Islet of Langerhans (tissue), 1 donor: ENCODE measurements around the gene FOXK2.
"Not testable (repeated sequence)": the region's sequence is repeated elsewhere in the genome, so short reads cannot be mapped to it uniquely, and the experiment has no call there.

Experiments used
- FAIRE-seq: peaks from one replicate; lab custom pipeline; 2011; peaks lifted over from hg19 to GRCh38; lab: Jason Lieb, UNC

The FOXK2 gene

DNA sequence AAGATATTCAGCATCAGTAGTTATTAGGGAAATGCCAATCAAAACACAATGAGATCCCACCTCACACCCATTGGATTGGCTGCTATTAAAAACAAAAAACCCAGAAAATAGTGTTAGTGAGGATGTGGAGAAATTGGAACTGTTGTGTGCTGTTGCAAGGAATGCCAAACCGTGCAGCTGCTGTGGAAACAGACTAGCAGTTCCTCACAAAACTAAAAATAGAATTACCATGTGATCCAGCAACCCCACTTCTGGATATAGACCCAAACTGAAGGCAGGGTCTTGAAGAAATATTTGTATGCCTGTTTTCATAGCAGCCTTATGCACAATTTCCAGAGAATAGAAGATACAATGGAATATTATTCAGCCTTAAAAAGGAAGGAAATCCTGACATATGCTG is 46.0 kb downstream of the FOXK2 start:
- no peak for FAIRE-seq

DNA sequence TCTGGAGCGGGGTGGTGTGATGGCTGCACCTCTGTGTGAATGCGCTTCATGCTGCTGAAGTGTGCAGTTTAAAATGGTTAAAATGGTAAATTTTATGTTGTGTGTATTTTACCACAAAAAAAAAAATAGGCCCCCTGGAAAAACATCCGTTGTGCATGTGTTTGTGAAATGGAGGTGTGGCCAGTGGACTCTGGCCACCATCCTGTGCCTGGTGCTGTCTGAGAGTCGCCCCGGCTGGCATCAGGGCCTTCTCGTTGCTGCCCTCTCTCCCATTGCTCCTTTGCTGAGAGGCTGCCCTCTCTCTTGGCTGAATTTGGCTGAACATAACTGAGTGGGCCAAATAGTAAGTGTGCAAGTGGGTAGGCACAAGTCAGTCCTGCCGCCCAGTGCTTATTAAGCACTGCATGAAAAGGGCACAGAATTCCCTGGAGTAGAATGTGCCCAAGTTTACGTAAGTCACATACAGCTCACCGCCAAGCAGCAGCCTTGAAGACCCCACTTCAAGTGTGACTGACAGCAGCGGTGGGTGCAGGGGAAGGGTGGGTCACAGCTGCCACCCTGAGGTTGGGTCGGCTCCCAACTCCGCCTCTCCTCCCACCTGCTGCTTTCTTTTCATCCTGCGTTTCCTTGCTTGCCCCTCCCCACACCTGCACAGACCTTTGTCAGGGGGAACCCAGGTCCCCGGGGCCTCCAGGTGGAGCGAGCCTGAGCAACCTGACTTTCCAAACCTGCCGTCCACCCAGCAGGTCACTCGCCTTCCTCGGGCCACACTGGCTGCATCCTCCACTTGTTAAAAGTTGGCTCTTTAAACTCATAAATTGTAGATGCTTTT is 46.8 kb downstream of the FOXK2 start:
- FAIRE-seq: no peak

DNA sequence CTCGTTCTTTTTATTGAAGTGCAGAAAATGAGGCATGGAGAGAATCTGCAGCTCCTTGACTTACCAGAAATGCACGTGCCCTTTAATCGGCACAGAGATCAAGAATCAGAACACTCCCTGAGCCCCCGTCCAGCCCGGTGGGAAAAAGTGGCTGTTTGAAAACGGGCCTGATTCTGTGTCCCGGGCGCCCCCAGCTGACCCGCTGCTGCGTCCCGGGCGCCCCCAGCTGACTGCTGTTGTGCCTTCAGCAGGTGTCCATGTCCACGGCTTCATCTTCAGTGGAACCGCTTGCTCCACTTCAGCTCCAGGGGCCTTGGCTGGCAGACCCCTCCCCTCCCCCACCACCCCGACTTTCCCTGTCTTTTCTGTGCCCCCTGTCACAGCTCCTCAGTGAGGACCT is 47.8 kb downstream of the FOXK2 start:
- no peak for FAIRE-seq

DNA sequence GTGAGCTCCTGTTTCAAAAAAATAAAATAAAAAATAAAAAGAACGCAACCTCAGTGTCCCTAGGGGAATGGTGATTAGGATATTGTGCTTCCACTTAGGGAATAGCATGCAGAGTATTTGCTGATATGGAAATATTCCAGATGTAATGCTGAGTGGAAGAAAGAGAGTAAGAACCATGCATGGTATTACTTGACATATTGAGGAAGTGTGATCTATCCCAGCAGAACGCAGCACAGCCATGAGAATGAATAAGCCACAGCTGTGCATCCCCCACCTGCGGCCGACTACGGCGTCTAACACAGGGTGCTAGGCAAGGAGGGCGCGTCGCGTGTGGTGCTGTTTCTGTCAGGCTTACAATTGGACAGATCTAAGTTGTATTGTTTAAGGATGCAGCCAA is 49.5 kb downstream of the FOXK2 start:
- FAIRE-seq: no peak

DNA sequence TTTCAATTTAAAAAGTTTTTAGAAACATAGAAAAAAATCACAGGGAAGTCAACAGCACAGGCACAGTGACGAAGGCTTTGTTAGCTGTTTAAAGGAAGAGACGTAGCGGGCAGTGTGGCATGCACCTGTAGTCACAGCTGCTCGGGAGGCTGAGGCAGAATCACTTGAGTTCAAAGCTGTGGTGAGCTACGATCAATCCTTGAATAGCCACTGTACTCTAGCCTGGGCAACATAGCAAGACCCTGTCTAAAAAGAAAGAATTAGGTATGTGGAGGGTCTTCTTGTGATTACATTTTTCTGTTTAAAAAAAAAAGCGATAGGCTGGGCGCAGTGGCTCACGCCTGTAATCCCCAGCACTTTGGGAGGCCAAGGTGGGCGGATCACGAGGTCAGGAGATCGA is 50.1 kb downstream of the FOXK2 start:
- no peak for FAIRE-seq

DNA sequence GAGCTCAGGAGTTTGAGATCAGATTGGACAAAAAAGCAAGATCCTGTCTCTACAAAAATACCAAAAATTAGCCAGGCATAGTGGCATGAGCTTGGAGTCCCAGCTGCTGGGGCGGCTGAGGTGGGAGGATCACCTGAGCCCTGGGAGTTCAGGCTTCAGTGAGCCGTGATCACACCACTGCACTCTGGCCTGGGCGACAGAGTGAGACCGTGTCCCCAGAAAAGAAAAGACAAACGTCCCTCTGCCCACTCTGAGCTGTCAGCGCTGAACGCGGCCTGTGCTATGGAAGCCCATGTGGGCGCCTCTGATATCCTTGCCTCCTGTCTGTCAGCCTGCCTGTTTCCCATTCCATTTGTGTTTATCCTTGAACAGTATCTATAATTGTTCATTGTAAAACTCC is 50.7 kb downstream of the FOXK2 start:
- FAIRE-seq: no peak

DNA sequence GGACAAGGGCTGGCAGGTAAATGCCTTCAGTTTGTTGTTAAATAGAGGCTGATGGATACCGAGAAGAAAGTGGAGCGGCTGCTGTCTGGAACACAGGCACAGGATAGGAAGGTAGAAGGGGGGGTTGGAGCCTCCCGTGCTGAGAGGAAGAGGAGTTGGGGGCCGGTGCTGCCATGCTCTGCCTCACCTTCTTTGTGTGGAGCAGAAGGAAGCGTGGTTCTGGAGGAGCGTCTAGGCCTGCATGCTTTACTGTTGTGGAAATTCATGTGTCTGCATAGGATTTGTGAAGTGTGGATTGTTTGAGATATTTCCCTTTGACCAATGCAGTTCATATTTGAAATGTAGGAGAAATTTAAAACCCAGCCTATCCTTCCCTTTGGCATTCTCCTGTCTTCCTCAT is 52.3 kb downstream of the FOXK2 start:
- FAIRE-seq: no peak

DNA sequence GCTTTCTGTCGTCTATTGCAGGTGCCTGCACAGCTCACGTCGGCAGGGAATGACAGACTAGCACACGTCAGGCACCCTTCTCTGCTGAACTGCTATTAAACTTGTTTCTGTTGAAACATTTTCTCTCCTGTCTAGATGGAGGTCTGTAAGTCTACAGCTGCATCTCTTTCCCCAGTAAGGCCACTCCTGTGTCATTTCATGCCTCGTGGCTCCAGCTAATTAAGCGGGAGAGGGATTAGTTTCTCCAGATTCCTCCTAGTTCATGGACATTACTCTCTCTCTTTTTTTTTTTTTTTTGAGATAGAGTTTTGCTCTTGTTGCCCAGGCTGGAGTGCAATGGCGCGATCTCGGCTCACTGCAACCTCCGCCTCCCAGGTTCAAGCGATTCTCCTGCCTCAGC is 54.5 kb downstream of the FOXK2 start:
- no peak for FAIRE-seq

DNA sequence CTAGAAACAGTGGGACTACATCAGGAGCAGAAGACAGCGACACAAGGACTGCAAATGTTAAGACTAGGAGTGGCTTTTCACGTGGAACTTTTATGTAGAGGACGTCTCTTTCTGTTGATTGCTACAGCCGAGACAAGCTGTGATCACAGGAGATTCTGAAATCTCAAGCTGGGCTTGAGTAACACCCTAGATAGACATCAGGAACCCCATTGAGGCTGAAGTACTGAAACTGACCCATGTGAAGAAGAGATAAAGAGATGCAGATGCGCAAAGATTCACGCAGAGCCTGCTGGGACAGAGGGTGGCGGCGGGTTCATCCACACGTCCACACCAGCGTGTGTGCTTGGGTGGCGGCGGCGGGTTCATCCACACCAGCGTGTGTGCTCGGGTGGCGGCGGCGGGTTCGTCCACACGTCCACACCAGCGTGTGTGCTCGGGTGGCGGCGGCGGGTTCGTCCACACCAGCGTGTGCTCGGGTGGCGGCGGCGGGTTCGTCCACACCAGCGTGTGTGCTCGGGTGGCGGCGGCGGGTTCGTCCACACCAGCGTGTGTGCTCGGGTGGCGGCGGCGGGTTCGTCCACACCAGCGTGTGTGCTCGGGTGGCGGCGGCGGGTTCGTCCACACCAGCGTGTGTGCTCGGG is 56.2 kb downstream of the FOXK2 start:
- FAIRE-seq: not testable (repeated sequence)

DNA sequence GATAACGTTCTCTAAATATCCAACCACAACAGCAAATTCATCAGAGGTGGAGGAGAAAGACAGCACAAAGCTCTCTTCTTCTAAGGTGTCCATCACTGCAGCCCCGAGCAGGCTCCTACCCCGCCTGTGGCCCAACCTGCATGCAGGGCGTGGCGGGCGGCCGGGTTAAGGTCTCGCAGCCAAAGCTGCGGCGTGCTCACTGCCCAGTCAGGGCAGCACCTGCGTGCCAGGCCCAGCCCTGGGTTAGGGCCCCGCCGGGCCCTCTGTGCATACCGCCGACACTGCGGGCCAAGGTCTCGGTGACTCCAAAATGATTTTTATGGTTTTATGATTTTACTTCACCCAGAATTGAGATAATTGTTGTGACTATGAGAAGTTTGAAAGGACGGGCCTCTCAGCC is 57.8 kb downstream of the FOXK2 start:
- FAIRE-seq: no peak

DNA sequence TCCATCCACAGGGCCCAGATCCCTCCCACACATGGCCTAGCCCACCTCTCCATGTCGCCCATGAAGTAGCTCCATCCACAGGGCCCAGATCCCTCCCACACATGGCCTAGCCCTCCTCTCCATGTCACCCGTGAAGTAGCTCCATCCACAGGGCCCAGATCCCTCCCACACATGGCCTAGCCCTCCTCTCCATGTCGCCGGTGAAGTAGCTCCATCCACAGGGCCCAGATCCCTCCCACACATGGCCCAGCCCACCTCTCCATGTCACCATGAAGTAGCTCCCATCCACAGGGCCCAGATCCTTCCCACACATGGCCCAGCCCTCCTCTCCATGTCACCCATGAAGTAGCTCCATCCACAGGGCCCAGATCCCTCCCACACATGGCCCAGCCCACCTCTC is 60.4 kb downstream of the FOXK2 start:
- FAIRE-seq: not testable (repeated sequence)

DNA sequence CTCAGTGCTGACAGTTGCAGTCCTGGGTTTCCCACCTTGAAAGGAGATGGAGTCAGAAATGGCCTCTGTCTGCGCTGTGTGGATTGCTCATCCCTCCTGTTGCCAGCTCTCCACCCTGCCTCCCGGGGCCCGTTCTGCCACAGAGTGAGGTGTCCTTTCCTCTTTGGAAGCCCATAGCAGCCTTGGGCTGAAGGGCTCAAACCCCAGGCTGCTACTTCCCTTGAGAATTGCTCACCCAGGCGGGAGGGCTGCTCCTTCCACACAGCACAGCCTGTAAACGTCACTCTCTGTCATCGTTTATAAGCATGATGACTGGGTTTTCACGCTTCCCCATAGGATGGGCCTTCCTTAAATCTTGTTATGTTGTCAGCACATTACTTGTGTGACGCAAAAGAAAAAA is 62.7 kb downstream of the FOXK2 start:
- FAIRE-seq: no peak

DNA sequence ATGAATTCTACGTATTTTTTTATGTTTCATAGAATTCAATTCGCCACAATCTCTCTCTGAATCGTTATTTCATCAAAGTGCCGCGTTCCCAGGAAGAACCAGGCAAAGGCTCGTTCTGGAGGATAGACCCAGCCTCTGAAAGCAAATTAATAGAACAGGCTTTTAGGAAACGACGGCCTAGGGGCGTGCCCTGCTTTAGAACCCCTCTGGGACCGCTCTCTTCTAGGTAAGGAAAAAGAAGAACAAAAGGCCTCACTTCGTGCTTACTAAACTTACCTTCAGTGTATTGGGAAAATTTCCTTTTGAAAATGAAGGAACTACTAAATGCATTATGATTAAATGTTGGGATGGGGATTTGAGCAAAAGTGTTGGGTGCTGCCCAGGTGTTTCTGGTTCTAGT is 63.2 kb downstream of the FOXK2 start:
- no peak for FAIRE-seq

DNA sequence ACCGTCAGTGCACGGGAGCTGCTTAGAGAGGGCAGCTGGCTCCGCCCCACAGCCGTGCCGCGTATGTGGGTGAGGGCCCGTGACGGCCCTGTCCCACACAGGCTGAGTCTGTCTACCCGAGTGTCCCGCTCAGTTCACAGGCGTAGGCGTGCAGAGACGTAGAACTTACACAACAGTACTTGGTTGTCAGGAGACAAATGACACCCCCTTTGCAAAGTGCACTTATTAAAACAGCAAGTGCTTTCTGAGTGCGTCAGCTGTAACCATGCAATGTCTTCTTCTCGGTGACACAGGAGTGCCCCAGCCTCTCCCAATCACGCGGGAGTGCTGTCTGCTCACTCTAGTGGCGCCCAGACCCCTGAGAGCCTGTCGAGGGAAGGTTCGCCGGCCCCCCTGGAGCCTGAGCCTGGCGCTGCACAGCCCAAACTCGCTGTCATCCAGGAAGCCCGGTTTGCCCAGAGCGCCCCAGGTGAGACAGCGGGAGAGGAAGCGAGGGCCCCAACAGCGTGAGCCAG is 64.2 kb downstream of the FOXK2 start:
- FAIRE-seq: no peak

DNA sequence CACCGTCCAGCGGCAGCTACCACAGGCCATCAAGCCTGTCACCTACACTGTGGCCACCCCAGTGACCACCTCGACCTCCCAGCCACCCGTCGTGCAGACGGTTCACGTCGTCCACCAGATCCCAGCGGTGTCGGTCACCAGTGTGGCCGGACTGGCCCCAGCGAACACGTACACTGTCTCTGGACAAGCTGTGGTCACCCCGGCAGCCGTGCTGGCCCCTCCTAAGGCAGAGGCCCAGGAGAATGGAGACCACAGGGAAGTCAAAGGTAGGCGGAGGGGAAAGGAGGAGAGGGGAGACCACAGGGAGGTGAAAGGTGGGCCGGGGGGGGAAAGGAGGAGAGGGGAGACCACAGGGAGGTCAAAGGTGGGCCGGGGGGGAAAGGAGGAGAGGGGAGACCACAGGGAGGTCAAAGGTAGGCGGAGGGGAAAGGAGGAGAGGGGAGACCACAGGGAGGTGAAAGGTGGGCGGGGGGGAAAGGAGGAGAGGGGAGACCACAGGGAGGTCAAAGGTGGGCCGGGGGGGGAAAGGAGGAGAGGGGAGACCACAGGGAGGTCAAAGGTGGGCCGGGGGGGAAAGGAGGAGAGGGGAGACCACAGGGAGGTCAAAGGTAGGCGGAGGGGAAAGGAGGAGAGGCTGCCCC is 66.5 kb downstream of the FOXK2 start:
- FAIRE-seq: peak; percentile 66

DNA sequence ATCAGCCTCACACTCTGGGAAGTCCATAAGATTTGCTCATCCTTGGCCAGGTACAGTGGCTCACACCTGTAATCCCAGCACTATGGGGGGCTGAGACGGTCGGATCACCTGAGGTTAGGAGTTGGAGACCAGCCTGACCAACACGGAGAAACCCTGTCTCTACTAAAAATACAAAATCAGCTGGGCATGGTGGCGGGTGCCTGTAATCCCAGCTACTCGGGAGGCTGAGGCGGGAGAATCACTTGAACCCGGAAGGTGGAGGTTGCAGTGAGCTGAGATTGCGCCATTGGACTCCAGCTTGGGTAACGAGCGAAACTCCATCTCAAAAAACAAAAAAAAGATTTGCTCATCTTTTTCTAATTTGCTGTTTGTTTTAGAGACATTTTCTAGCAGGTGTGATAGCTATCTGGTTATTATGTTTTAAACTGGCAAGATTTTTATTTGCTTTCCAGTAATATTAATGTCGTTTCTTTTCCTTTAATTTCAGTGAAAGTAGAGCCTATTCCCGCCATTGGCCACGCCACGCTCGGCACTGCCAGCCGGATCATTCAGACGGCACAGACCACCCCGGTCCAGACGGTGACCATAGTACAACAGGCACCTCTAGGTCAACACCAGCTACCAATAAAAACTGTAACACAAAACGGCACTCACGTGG is 67.2 kb downstream of the FOXK2 start:
- FAIRE-seq: no peak

DNA sequence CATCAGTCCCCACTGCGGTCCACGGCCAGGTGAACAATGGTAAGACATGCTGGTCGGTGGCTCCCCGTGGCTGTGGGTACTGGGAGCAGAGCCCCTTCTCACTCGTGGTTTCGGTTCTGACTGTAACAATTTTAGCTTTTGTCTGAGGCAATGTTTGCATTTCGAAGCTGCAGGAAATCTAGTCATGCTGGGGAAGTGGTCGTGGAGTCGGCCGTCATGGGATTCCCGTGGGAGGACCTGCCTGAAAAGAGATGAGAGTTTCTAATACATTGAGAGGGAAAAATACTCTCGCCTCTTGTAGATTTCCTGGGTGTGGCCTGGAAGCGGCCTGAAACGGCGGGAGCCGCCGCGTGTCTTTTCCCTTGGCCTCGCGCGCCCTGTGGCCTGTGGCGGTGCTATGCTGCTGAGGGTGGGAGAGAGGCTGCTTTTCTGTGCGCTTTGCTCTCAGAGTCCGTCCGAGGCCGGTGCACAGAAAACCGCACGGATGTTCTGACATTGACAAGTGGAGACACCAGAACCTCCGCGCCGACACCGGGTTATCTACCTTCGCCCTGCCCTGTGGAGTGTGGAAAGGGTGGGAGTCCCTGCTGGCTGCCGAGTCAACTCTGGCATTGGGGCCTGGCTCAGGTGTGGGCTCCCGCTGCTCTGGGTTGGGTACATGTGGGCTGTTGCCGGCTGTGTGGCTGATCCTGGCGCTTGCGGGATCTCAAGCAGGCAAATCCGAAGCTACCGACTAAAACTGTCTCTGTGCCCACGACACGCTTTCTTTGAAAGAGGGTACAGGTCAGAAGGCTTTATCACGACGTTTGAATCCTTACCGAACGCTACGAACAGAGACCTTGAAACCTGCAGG is 67.9 kb downstream of the FOXK2 start:
- no peak for FAIRE-seq

DNA sequence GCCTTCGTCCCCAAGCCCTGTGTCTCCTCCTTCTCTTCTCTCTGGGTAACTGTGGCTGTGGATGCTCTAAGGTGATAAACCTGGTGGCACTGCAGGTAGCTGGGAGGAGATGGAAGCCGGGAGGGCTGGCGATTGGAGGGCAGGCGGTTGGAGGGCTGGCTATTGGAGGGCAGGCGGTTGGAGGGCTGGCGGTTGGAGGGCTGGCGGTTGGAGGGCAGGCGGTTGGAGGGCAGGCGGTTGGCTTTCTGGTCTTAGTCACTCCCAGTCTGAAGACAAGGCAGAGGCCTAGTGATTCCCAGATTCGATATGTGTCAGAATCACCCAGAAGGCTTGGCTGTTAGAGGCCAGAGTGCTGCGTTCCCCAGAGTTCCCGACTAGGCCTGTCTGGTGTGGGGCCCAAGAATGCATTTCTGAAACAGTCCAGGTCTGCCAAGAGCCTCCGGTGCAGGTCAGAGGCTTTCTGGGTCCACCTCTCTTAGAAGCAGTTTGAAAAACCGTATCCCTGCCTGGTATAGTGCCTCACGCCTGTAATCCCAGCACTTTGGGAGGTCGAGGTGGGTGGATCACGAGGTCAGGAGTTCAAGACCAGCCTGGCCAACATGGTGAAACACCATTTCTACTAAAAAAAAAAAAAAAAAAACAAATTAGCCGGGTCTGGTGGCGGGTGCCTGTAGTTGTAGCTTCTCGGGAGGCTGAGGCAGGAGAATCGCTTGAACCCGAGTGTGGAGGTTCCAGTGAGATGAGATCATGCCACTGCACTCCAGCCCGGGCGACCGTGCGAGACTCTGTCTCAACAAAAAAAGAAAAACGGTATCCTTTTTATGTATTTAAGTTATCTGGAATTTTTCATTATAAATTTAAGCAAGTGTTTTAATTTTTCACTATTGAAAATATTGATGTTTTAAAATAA is 69.0 kb downstream of the FOXK2 start:
- FAIRE-seq: no peak

DNA sequence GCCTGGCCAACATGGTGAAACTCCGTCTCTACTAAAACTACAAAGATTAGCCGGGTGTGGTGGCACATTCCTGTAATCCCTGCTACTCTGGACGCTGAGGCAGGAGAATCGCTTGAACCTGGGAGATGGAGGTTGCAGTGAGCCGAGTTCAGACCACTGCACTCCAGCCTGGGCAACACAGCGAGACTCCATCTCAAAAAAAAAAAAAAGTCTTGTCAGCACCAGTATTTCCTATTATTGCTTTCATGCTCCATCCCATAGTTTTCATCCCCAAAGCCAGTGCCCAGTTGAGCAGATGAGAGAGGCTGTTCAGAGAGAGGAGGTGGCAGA is 70.3 kb downstream of the FOXK2 start:
- no peak for FAIRE-seq

DNA sequence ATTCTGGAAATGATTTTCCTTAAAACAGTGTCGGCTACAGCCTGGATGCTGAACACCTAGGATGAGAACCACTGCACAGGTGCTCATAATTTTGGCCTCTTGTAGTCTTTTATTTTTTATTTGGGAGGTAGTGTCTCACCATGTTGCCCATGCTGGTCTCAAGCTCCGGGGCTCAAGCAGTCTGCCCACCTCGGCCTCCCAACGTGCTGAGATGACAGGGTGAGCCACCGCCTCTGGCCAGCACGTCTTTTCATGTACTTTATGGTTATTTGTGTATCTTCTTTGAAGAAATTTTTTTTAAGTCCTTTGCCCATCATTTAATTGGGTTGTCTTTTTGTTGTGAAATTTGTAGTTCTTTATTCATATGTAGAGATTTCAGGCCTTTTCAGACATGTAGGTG is 70.7 kb downstream of the FOXK2 start:
- FAIRE-seq: no peak
